LNCaP clone FGC (cell line): ENCODE data around the gene SBF2.

Source experiments
- DNase-seq: peaks from one replicate; pipeline ENCODE4 v3.0.0-alpha.2; 2011; ENCODE audit warnings: low read depth
- H3K4me3 ChIP-seq: 2 replicates; pipeline ENCODE4 v1.5.1; 2011; ENCODE audit warnings: mild to moderate bottlenecking, low read depth, low read length, control low read depth
- CTCF ChIP-seq: IDR thresholded peaks from 2 replicates; pipeline ENCODE4 v1.5.1; 2012; ENCODE audit warnings: mild to moderate bottlenecking; ENCODE audit not compliant: control insufficient read depth, insufficient read depth; ENCODE audit errors: extremely low read depth

The SBF2 gene

GRCh38 chr11:10301656-10302358 lies 7.8 kb upstream of the SBF2 start:
- DNase-seq, result no peak
- peak overlapping the region; percentile 68 for H3K4me3 ChIP-seq
- no peak for TF ChIP-seq CTCF

GRCh38 chr11:10298342-10298741 lies 4.3 kb upstream of the SBF2 start:
- TF ChIP-seq CTCF, result no peak
- DNase-seq, result no peak
- no peak overlapping the region for H3K4me3 ChIP-seq

GRCh38 chr11:10295064-10295901 lies 1.3 kb upstream of the SBF2 start:
- no peak for DNase-seq
- no peak for TF ChIP-seq CTCF
- no peak overlapping the region for H3K4me3 ChIP-seq

- no peak for TF ChIP-seq CTCF
- DNase-seq, result no peak
- H3K4me3 ChIP-seq, result peak overlapping the region; percentile 76
Observed at GRCh38 chr11:10294290-10294953, 403 bp upstream of the SBF2 start.

GRCh38 chr11:10291801-10292638 lies 2.0 kb downstream of the SBF2 start:
- no peak for DNase-seq
- TF ChIP-seq CTCF, result no peak
- no peak overlapping the region for H3K4me3 ChIP-seq

- no peak for TF ChIP-seq CTCF
- no peak overlapping the region for H3K4me3 ChIP-seq
- DNase-seq, result no peak
Observed at GRCh38 chr11:10289765-10290380, 4.1 kb downstream of the SBF2 start.
